NCI-H2227 (cell line): ENCODE results near the gene RTN1.

Experiments used
- DNase-seq: peaks from one replicate; lab custom pipeline; 2025; ENCODE audit not compliant: unreplicated experiment; lab: John Stamatoyannopoulos, UW

RTN1 gene

GRCh38 chr14:59632381-59632780 lies 238.2 kb downstream of the RTN1 start:
- peak; percentile 48 for DNase-seq

- DNase-seq: peak; percentile 44
These were observed 239.3 kb downstream of the RTN1 start for GRCh38 chr14:59631237-59631636.

- peak; percentile 85 for DNase-seq
These were observed 240.2 kb downstream of the RTN1 start for GRCh38 chr14:59630288-59630963.

- peak; percentile 81 for DNase-seq
These were observed 240.9 kb downstream of the RTN1 start for GRCh38 chr14:59629444-59630287.

GRCh38 chr14:59627011-59627520 lies 243.5 kb downstream of the RTN1 start:
- no peak for DNase-seq

- no peak for DNase-seq
These were observed 247.9 kb downstream of the RTN1 start for GRCh38 chr14:59622631-59623030.

- DNase-seq: no peak
These were observed 251.5 kb downstream of the RTN1 start for GRCh38 chr14:59619061-59619460.

- no peak for DNase-seq
These were observed 269.5 kb downstream of the RTN1 start for GRCh38 chr14:59601056-59601455.

GRCh38 chr14:59600211-59600945 lies 270.2 kb downstream of the RTN1 start:
- no peak for DNase-seq

GRCh38 chr14:59595071-59595470 lies 275.5 kb downstream of the RTN1 start:
- DNase-seq: no peak

GRCh38 chr14:59591641-59592370 lies 278.8 kb downstream of the RTN1 start:
- DNase-seq: no peak

GRCh38 chr14:59588101-59588500 lies 282.5 kb downstream of the RTN1 start:
- DNase-seq: no peak

GRCh38 chr14:59585891-59586554 lies 284.6 kb downstream of the RTN1 start:
- no peak for DNase-seq

- DNase-seq: peak; percentile 13
These were observed 286.8 kb downstream of the RTN1 start for GRCh38 chr14:59583755-59584154.

- DNase-seq: no peak
These were observed 287.6 kb downstream of the RTN1 start for GRCh38 chr14:59582845-59583509.

GRCh38 chr14:59582161-59582560 lies 288.4 kb downstream of the RTN1 start:
- no peak for DNase-seq

- DNase-seq: no peak
These were observed 289.7 kb downstream of the RTN1 start for GRCh38 chr14:59580911-59581310.

- DNase-seq: peak; percentile 96
These were observed 294.0 kb downstream of the RTN1 start, which contains the start of gene CCDC175 for GRCh38 chr14:59576332-59577294. Gene CCDC175, minus strand, starts transcription at chr14:59576812. Its CDS starts 37 bp downstream, at chr14:59576775.
